ENCODE measurements around the gene SLC22A5.
A peak's percentile ranks its signal among the peaks of the same experiment; 100 is the strongest.

SLC22A5 gene

DNA sequence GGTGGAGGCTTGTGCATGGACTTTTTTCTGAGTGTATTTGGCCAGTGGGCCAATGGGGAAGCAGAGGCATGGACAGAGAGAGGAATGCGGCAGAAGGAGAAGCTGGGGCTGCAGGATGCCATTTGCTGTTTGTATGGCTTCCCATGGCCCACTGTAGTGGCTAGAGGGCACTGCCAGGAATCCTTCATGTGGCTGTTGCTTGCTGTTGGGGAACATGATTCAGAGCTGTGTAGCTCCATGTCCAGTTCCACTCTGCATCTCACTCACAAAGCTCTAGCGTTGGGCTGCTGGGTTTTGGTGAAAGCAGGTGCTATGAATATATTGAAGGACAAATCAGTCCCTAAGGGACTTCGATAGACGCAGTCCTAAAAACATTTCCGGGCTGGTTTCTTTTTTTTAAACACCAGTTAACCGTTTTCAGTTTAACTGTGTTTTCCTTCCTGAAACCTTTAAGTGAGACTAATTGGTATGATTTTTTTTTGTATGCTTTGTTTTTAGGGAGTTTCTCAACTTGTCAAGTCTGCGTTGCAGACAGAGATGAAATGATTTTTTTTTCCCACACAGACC, 51.3 kb downstream of the SLC22A5 start:
- 95% methylated on average over 7 of the region's 7 CpGs for WGBS
- H3K79me1 ChIP-seq (replicated peaks; ENCODE audit: low read length, poor library complexity, severe bottlenecking) = peaks cover 12% of the 10 kb centered on the region
- no peaks in the 10 kb centered on the region for H3K27me3 ChIP-seq (ENCODE audit: control insufficient read depth in 1 of 2, insufficient read depth in 1 of 2, low read length in 2 of 2)
- H3K4me2 ChIP-seq (ENCODE audit: low read length, poor library complexity, severe bottlenecking) = no peak overlapping the region
- H2BK15ac ChIP-seq (ENCODE audit: low read depth, poor library complexity, severe bottlenecking) = peak overlapping the region; percentile 12
- peak overlapping the region; percentile 8 for H3K27ac ChIP-seq (ENCODE audit: low read length, poor library complexity, severe bottlenecking)
- H2AK5ac ChIP-seq (ENCODE audit: low read length, severe bottlenecking) = peak overlapping the region; percentile 49
- peaks cover 0 to 18% of the 10 kb centered on the region in 2 experiments for H3K36me3 ChIP-seq (ENCODE audit: control insufficient read depth in 1 of 2, insufficient read depth in 2 of 2, low read depth in 1 of 2, low read length in 2 of 2)
- no peak overlapping the region for H3K4me3 ChIP-seq (ENCODE audit: insufficient read depth in 1 of 2, low read depth in 1 of 2, low read length in 2 of 2)
- H4K91ac ChIP-seq (ENCODE audit: low read length) = peak overlapping the region; percentile 80
- H2BK120ac ChIP-seq (ENCODE audit: low read depth, low read length) = peak overlapping the region; percentile 76
- peaks cover 24% of the 10 kb centered on the region for H3K4me1 ChIP-seq (ENCODE audit: control insufficient read depth, insufficient read depth, low read depth, low read length)
- no peak overlapping the region for H3K23ac ChIP-seq (ENCODE audit: low read length in 2 of 2)
- DNase-seq = no peak
- H3K14ac ChIP-seq (ENCODE audit: low read length in 2 of 2) = no peak overlapping the region
- peak overlapping the region; percentile 60 for H3K9ac ChIP-seq (ENCODE audit: low read length)
- H2BK12ac ChIP-seq (ENCODE audit: low read length in 2 of 2) = peak overlapping the region; percentile 65 to 78
- H2BK5ac ChIP-seq (ENCODE audit: low read depth, low read length, poor library complexity, severe bottlenecking) = no peak overlapping the region
- no peak overlapping the region for H2AFZ ChIP-seq (ENCODE audit: low read depth, low read length)
- H3K18ac ChIP-seq (ENCODE audit: low read depth in 1 of 2, low read length in 2 of 2) = peak overlapping the region in 1 of 2 experiments; percentile 79
- peak overlapping the region; percentile 6 to 31 for H3K4ac ChIP-seq (ENCODE audit: low read depth in 1 of 2, low read length in 2 of 2)
- H3K9me3 ChIP-seq (ENCODE audit: control insufficient read depth, low read length) = no peaks in the 10 kb centered on the region
- no peak overlapping the region for H4K8ac ChIP-seq (ENCODE audit: low read length)

DNA sequence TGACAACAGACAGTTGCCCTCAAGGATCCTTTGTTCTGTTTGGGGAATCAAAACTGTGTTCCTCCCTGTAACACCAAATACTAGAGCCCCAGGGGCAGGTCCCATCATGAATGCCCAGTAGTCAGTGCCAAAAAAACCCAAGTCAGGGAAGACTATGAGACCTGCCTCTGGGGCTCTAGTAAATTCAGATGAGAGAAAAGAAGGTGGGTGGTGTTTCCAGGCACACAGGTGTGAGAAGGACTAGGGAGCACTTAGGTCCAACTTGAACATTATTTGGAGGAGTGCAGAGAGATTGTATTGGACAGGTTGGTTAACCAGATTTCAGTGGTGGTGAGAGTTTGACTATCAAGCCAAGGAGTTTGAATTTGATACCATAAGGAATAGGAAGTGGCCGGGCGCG, 52.0 kb downstream of the SLC22A5 start:
- Histone ChIP-seq H3K36me3 (ENCODE audit: control insufficient read depth in 1 of 2, insufficient read depth in 2 of 2, low read depth in 1 of 2, low read length in 2 of 2) (peaks cover 0 to 18% of the 10 kb centered on the region in 2 experiments), H3K4me2 (ENCODE audit: low read length, poor library complexity, severe bottlenecking) (no peak overlapping the region), H3K14ac (ENCODE audit: low read length in 2 of 2) (no peak overlapping the region), H2AK5ac (ENCODE audit: low read length, severe bottlenecking) (peak overlapping the region; percentile 18), H2BK12ac (ENCODE audit: low read length in 2 of 2) (peak overlapping the region in 1 of 2 experiments; percentile 21), H3K18ac (ENCODE audit: low read depth in 1 of 2, low read length in 2 of 2) (no peak overlapping the region), H2BK5ac (ENCODE audit: low read depth, low read length, poor library complexity, severe bottlenecking) (no peak overlapping the region), H3K27me3 (ENCODE audit: control insufficient read depth in 1 of 2, insufficient read depth in 1 of 2, low read length in 2 of 2) (no peaks in the 10 kb centered on the region), H3K79me1 (replicated peaks; ENCODE audit: low read length, poor library complexity, severe bottlenecking) (peaks cover 12% of the 10 kb centered on the region), H2AFZ (ENCODE audit: low read depth, low read length) (no peak overlapping the region), H3K4me1 (ENCODE audit: control insufficient read depth, insufficient read depth, low read depth, low read length) (peaks cover 28% of the 10 kb centered on the region), H2BK120ac (ENCODE audit: low read depth, low read length) (no peak overlapping the region), H2BK15ac (ENCODE audit: low read depth, poor library complexity, severe bottlenecking) (no peak overlapping the region), H3K9me3 (ENCODE audit: control insufficient read depth, low read length) (no peaks in the 10 kb centered on the region), H4K91ac (ENCODE audit: low read length) (no peak overlapping the region), H3K4me3 (ENCODE audit: insufficient read depth in 1 of 2, low read depth in 1 of 2, low read length in 2 of 2) (no peak overlapping the region), H3K9ac (ENCODE audit: low read length) (peak overlapping the region; percentile 60), H3K4ac (ENCODE audit: low read depth in 1 of 2, low read length in 2 of 2) (no peak overlapping the region), H3K23ac (ENCODE audit: low read length in 2 of 2) (no peak overlapping the region), H4K8ac (ENCODE audit: low read length) (no peak overlapping the region), H3K27ac (ENCODE audit: low read length, poor library complexity, severe bottlenecking) (no peak overlapping the region)
- WGBS = 100% methylated on average over 3 of the region's 3 CpGs
- no peak for DNase-seq

DNA sequence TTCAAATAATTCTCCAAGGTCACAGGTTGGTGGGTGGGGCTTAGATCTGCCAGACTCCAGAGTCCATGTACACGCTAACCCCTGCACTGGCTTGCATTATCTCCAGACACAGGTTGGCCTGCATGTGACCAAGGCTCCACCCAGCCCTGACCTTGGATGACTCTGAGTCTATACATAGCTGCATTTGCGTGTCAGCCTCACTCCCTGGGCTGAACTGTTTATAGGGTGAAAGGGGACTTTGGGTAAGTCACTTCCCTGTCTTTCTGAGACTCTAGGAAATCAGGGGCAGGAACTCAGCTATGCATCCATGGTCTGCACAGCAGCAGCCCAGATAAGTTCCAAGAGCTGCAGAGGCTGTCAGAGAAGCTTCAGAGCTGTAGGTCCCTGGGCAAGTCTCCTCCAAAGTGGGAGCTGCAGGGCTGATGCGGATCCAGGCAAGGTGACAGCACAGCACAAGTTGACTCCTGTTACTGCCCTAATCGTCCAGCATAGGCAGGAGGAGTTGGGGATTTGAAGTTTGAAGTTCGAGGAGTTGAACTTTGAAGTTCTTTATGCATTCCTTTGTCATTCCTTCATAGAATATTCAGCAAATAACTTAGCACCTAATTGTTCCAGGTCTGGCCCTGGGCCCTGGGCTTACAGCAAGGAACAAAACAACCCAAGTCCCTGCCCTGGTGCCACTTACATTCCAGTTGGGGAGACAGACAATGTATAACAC, 53.4 kb downstream of the SLC22A5 start:
- Histone ChIP-seq H3K79me1 (replicated peaks; ENCODE audit: low read length, poor library complexity, severe bottlenecking) (peaks cover 9% of the 10 kb centered on the region), H2BK120ac (ENCODE audit: low read depth, low read length) (peak overlapping the region; percentile 45), H3K27me3 (ENCODE audit: control insufficient read depth in 1 of 2, insufficient read depth in 1 of 2, low read length in 2 of 2) (no peaks in the 10 kb centered on the region), H3K27ac (ENCODE audit: low read length, poor library complexity, severe bottlenecking) (peak overlapping the region; percentile 57), H2BK12ac (ENCODE audit: low read length in 2 of 2) (peak overlapping the region; percentile 12 to 91), H4K8ac (ENCODE audit: low read length) (peak overlapping the region; percentile 47), H3K9me3 (ENCODE audit: control insufficient read depth, low read length) (no peaks in the 10 kb centered on the region), H3K4me3 (ENCODE audit: insufficient read depth in 1 of 2, low read depth in 1 of 2, low read length in 2 of 2) (no peak overlapping the region), H3K9ac (ENCODE audit: low read length) (no peak overlapping the region), H3K4me1 (ENCODE audit: control insufficient read depth, insufficient read depth, low read depth, low read length) (peaks cover 36% of the 10 kb centered on the region), H3K18ac (ENCODE audit: low read depth in 1 of 2, low read length in 2 of 2) (peak overlapping the region; percentile 34 to 92), H3K4me2 (ENCODE audit: low read length, poor library complexity, severe bottlenecking) (no peak overlapping the region), H4K91ac (ENCODE audit: low read length) (peak overlapping the region; percentile 86), H3K36me3 (ENCODE audit: control insufficient read depth in 1 of 2, insufficient read depth in 2 of 2, low read depth in 1 of 2, low read length in 2 of 2) (peaks cover 0 to 18% of the 10 kb centered on the region in 2 experiments), H2AFZ (ENCODE audit: low read depth, low read length) (no peak overlapping the region), H2AK5ac (ENCODE audit: low read length, severe bottlenecking) (peak overlapping the region; percentile 10), H2BK15ac (ENCODE audit: low read depth, poor library complexity, severe bottlenecking) (no peak overlapping the region), H3K4ac (ENCODE audit: low read depth in 1 of 2, low read length in 2 of 2) (peak overlapping the region; percentile 7 to 75), H3K14ac (ENCODE audit: low read length in 2 of 2) (no peak overlapping the region), H3K23ac (ENCODE audit: low read length in 2 of 2) (no peak overlapping the region), H2BK5ac (ENCODE audit: low read depth, low read length, poor library complexity, severe bottlenecking) (no peak overlapping the region)
- 58% methylated on average over 3 of the region's 5 CpGs for WGBS
- peak; percentile 93 for DNase-seq

DNA sequence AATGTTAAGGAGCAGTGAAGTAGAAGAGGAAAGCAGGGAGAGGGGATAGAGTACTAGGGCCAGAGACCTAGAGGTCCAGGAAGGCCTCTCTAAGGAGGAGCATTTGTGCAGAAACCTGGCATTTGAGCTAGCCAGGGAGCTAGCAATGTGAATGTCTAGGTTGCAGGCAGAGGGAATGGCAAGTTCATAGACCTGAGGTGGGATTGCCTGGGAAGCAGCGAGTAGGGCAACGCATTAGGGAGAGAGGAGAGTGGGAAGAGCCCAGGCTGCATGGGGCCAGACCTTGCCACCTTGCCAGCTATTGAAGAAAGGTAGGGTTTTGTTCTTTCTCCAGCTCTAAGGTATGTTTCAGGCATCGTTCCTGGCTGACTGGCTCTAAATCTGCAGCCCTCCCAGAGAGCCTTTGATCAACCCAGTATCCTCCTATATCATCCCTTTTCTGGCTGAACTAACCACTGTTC, 54.0 kb downstream of the SLC22A5 start:
- Histone ChIP-seq H3K4me3 (ENCODE audit: insufficient read depth in 1 of 2, low read depth in 1 of 2, low read length in 2 of 2) (no peak overlapping the region), H2BK5ac (ENCODE audit: low read depth, low read length, poor library complexity, severe bottlenecking) (no peak overlapping the region), H3K9me3 (ENCODE audit: control insufficient read depth, low read length) (no peaks in the 10 kb centered on the region), H2AFZ (ENCODE audit: low read depth, low read length) (no peak overlapping the region), H2BK120ac (ENCODE audit: low read depth, low read length) (peak overlapping the region; percentile 45), H3K23ac (ENCODE audit: low read length in 2 of 2) (no peak overlapping the region), H3K27ac (ENCODE audit: low read length, poor library complexity, severe bottlenecking) (peak overlapping the region; percentile 57), H4K91ac (ENCODE audit: low read length) (peak overlapping the region; percentile 86), H2AK5ac (ENCODE audit: low read length, severe bottlenecking) (peak overlapping the region; percentile 57), H4K8ac (ENCODE audit: low read length) (peak overlapping the region; percentile 59), H3K4ac (ENCODE audit: low read depth in 1 of 2, low read length in 2 of 2) (peak overlapping the region in 1 of 2 experiments; percentile 43), H3K36me3 (ENCODE audit: control insufficient read depth in 1 of 2, insufficient read depth in 2 of 2, low read depth in 1 of 2, low read length in 2 of 2) (peaks cover 0 to 18% of the 10 kb centered on the region in 2 experiments), H3K79me1 (replicated peaks; ENCODE audit: low read length, poor library complexity, severe bottlenecking) (peaks cover 9% of the 10 kb centered on the region), H3K27me3 (ENCODE audit: control insufficient read depth in 1 of 2, insufficient read depth in 1 of 2, low read length in 2 of 2) (no peaks in the 10 kb centered on the region), H3K4me1 (ENCODE audit: control insufficient read depth, insufficient read depth, low read depth, low read length) (peaks cover 39% of the 10 kb centered on the region), H2BK12ac (ENCODE audit: low read length in 2 of 2) (peak overlapping the region; percentile 12 to 91), H2BK15ac (ENCODE audit: low read depth, poor library complexity, severe bottlenecking) (no peak overlapping the region), H3K18ac (ENCODE audit: low read depth in 1 of 2, low read length in 2 of 2) (peak overlapping the region; percentile 34 to 88), H3K4me2 (ENCODE audit: low read length, poor library complexity, severe bottlenecking) (no peak overlapping the region), H3K14ac (ENCODE audit: low read length in 2 of 2) (peak overlapping the region in 1 of 2 experiments; percentile 68), H3K9ac (ENCODE audit: low read length) (no peak overlapping the region)
- peak; percentile 2 for DNase-seq
- 100% methylated on average over 3 of the region's 3 CpGs for WGBS

Measured in mesenchymal stem cell (in vitro differentiated cells and primary cell).